Gastrocnemius medialis (tissue), 4 donors: ENCODE results near the gene HIRIP3.

Experiments
- CTCF ChIP-seq, 5 experiments: fragments of 450-650 bp in 3 of 5; fragments of 200-600 bp in 2 of 5; sonication (generic) in 2 of 5; IDR thresholded peaks in 4 of 5; conservative IDR thresholded peaks in 1 of 5; 1 replicate in 4 of 5; 2 replicates in 1 of 5; pipeline ENCODE4 v1.5.1; 2016 to 2019; ENCODE audit warnings: antibody characterized with exemption in 5 of 5, mild to moderate bottlenecking in 3 of 5, moderate library complexity in 3 of 5
- POLR2A ChIP-seq, 2 donors: fragments of 450-650 bp; IDR thresholded peaks; one replicate each; pipeline ENCODE4 v1.6.1; 2017; ENCODE audit warnings: antibody characterized with exemption in 2 of 2, mild to moderate bottlenecking in 2 of 2, moderate library complexity in 2 of 2

- no peak for TF ChIP-seq CTCF (IDR thresholded peaks at IDR 0.05 in 4 of 5, conservative IDR thresholded peaks at IDR 0.05 in 1 of 5)
- no peak for TF ChIP-seq POLR2A (IDR thresholded peaks at IDR 0.05)
Measured at GRCh38 chr16:29978081-29978480, 17.3 kb downstream of the HIRIP3 start.
